HUDEP-2 (cell line): Measurements from ENCODE around the gene RXRA.

Source experiments
- DNase-seq, 76 experiments: peaks; one replicate each; lab custom pipeline; 2025; ENCODE audit not compliant: unreplicated experiment in 76 of 76; lab: John Stamatoyannopoulos, UW

Gene RXRA

GRCh38 chr9:134347996-134348395, 21.7 kb downstream of the RXRA start:
- no peak for DNase-seq

- DNase-seq = no peak
Observed at GRCh38 chr9:134348404-134349155, 22.3 kb downstream of the RXRA start.

- DNase-seq = no peak
Observed at GRCh38 chr9:134349936-134350335, 23.7 kb downstream of the RXRA start.

GRCh38 chr9:134350416-134350994, 24.2 kb downstream of the RXRA start:
- no peak for DNase-seq

- DNase-seq = no peak
Observed at GRCh38 chr9:134351606-134352176, 25.4 kb downstream of the RXRA start.

- no peak for DNase-seq
Observed at GRCh38 chr9:134352247-134352933, 26.1 kb downstream of the RXRA start.

- DNase-seq = no peak
Observed at GRCh38 chr9:134353539-134353938, 27.3 kb downstream of the RXRA start.

- DNase-seq = no peak
Observed at GRCh38 chr9:134355158-134355557, 28.9 kb downstream of the RXRA start.

- no peak for DNase-seq
Observed at GRCh38 chr9:134355561-134356279, 29.5 kb downstream of the RXRA start.

GRCh38 chr9:134356496-134357470, 30.5 kb downstream of the RXRA start:
- DNase-seq = peak in 75 of 76 experiments; percentile 24 to 95 (median 85)

- DNase-seq = peak in 1 of 76 experiments; percentile 53
Observed at GRCh38 chr9:134357631-134358025, 31.4 kb downstream of the RXRA start.

- DNase-seq = peak in 33 of 76 experiments; percentile 5 to 74 (median 39)
Observed at GRCh38 chr9:134358026-134358661, 31.9 kb downstream of the RXRA start.

GRCh38 chr9:134358662-134359319, 32.5 kb downstream of the RXRA start:
- peak in 75 of 76 experiments; percentile 18 to 87 (median 72) for DNase-seq

GRCh38 chr9:134359493-134360179, 33.4 kb downstream of the RXRA start:
- peak in 67 of 76 experiments; percentile 9 to 76 (median 49) for DNase-seq

- peak in 12 of 76 experiments; percentile 23 to 60 (median 33) for DNase-seq
Observed at GRCh38 chr9:134360180-134360759, 34.0 kb downstream of the RXRA start.

GRCh38 chr9:134360897-134361296, 34.6 kb downstream of the RXRA start:
- DNase-seq = peak in 74 of 76 experiments; percentile 32 to 90 (median 75)

- DNase-seq = no peak
Observed at GRCh38 chr9:134361426-134361825, 35.2 kb downstream of the RXRA start.
